HG03060 (cell line): ENCODE data around the gene MTUS2.

ENCODE experiments used
- ATAC-seq: cut with Tn5 transposase; IDR thresholded peaks from one replicate; pipeline ENCODE4 v1.9.1; 2021; ENCODE audit warnings: low read depth, moderate number of reproducible peaks; ENCODE audit not compliant: unreplicated experiment

MTUS2 gene

DNA sequence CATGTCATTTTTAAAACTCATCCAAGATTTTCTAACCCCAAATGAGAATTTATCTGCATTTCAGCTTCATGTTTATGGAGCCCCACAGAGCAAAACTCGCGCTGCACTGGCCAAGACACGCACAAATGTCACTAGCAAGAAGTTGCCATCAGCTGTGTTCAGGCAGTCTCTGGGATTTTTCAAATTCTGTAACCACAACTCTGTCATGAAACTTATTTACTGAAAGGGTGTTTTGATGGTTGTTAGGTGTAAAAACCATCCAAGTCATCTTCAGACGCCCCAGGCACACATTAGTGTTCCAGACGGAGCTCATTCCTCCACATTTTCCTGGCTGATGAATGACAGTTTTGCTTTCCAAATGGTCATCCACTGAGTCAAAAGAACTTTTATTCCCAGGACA, 712.0 kb downstream of the MTUS2 start:
- no peak for ATAC-seq

- ATAC-seq: no peak
These were observed 712.7 kb downstream of the MTUS2 start for GRCh38 chr13:29532821-29533220.

GRCh38 chr13:29534083-29534482, 713.9 kb downstream of the MTUS2 start:
- ATAC-seq: no peak

GRCh38 chr13:29535663-29536655, 715.8 kb downstream of the MTUS2 start:
- ATAC-seq: no peak

- no peak for ATAC-seq
These were observed 716.7 kb downstream of the MTUS2 start for GRCh38 chr13:29536853-29537252.

GRCh38 chr13:29537736-29538651, 717.9 kb downstream of the MTUS2 start:
- no peak for ATAC-seq

GRCh38 chr13:29538652-29539040, 718.5 kb downstream of the MTUS2 start:
- ATAC-seq: no peak

GRCh38 chr13:29539856-29540255, 719.7 kb downstream of the MTUS2 start:
- no peak for ATAC-seq

DNA sequence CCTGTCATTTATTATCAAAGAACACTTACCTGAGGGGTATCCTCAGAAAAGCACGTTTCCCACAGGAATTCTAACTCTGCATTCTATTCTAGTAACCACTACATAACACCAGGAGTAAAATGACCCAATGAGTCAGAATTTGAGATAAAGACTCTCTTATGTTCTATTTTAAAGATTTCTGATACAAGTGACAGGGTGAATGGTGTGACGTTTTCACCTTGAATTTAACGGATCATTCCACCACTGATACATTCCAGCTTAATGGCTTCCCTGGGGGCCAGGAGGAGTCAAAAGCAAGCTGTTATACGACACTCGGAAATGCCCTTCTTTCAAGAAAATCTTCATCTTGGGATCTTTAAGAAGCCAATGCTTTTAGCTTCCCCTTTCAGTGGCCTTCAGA, 720.2 kb downstream of the MTUS2 start:
- no peak for ATAC-seq

DNA sequence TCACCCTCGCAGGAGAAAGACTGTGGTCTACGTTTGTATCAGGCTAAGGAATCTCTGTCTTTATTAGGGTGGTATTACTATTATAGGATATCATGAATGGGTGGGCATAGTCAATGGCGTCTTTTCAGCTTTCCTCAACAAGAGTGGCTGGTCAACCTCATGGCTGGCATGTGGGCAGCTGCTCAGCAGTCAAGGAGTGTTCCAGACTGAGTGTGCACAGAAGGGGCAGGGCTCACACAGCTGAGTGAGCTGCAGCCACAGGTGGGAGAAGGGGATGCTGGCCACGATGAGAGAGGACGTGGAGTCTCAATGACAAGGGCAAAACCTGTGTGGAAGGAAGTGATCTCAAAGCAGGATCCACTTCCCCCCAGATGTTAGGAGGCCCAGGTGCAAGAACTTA, 720.7 kb downstream of the MTUS2 start:
- no peak for ATAC-seq

DNA sequence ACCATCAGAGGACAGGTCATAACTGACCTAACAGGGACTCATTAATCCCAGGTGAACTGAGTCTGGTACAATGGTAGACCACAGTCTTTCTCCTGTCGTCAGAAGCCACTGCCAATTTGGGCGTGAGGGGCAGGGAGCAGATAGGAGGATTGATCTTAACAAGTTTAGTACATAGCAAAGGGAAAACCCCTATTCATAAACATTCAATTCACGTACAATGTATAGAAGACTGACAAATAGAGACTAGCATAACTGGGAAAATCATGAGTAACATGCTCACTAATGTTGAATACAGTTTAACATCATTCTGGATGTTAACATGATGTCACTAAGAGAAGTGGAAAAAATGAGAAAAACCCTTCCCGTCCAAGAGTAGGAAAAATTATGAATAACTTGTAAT, 721.3 kb downstream of the MTUS2 start:
- no peak for ATAC-seq

- no peak for ATAC-seq
These were observed 722.2 kb downstream of the MTUS2 start for GRCh38 chr13:29542381-29542780.

GRCh38 chr13:29543230-29544215, 723.4 kb downstream of the MTUS2 start:
- peak; percentile 98 for ATAC-seq

DNA sequence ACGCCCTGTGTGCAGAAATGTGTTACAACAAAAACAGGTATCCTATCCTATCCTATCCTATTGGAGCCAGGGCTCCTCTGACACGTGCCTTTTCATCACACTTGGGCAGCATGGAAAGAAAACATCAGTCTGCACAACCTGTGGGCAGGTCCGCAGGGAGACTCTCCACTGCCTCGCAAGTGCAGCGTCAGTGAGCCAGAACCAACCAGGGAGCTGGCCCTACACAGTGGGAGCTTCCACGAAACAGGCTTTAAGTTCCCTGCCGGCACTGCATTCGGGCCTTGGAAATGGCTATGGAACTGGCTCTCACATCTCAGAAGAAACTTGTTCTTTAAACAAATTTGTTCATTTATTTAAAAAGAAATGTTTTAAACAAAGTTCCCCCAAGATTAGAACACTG, 725.8 kb downstream of the MTUS2 start:
- ATAC-seq: no peak

DNA sequence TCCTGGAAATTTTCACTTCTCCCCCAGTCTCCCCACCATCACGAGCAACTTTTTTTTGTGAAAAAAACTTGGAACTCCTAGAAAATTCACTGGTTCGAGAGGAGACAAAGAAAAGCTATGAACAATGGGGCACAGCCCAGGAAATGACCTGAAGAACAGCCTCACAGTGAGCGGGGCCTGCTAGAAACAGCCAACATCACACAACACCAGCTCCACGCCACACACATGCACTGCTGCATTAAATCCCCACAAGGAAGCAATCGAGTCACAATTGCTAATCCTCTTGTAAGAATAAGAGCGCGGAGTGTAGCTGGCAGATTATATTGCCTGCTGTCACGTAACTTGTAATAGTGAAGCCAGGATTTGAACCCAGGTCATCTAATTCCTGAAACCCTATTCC, 726.5 kb downstream of the MTUS2 start:
- ATAC-seq: no peak

DNA sequence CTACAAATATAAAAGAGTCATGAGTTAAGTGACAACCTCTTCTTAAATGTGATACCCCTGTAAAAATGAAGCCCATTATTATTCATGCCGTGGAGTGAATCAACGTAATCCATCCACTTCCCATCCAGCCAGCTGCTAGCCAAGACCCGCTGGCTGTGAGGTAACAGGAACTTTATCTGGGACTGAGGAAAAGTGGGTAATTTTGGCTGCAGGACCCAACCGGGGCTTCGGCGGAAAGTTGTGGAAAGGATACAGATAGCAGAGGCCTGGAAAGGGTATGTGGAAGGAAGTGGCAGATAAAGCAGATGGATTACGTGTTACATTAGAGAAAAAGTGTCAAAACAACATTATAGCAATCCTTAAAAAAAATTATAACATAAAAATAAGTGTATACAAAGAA, 727.0 kb downstream of the MTUS2 start:
- ATAC-seq: no peak

DNA sequence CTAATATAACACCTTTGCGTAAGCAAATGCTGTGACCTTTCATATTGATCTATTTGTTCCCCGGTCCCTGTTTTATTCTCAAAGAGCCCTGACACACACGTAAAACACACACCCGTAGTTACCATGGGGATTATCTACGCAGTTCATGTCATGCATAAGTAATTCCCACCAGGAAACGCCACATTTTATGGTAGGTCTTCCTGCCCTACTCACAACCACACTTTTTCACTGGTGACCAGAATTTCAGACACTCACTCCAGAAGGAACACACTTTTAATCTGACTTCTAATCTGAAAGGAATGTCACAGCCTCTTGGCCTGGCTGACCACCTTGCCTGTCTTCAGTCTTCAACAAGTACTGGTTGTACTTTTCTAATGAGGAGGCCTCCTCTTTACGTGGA, 728.6 kb downstream of the MTUS2 start:
- ATAC-seq: no peak

GRCh38 chr13:29550430-29550988, 730.4 kb downstream of the MTUS2 start:
- no peak for ATAC-seq

GRCh38 chr13:29551214-29551613, 731.1 kb downstream of the MTUS2 start:
- ATAC-seq: no peak
